GM12891 (cell line): ENCODE results near the gene CATSPER3.

Source experiments
- POLR2A ChIP-seq: IDR thresholded peaks from 2 replicates; pipeline ENCODE4 v1.6.1; 2011; ENCODE audit warnings: low read depth, low read length, control low read depth
- POLR2AphosphoS5 ChIP-seq: IDR thresholded peaks from 2 replicates; pipeline ENCODE4 v1.6.1; 2011; ENCODE audit warnings: low read depth, low read length, control low read depth

- TF ChIP-seq POLR2AphosphoS5 (no peak), POLR2A (no peak)
Observed at GRCh38 chr5:134957920-134958608, 9.6 kb upstream of the CATSPER3 start.
